Measurements from ENCODE around the gene FRRS1. TPM values are rescaled to one million over a fixed set of nuclear protein-coding genes. Genes with fewer than 3 reads are reported as not detected.

The FRRS1 gene
- total and polyA plus RNA-seq, 4 donors, result 1.9 to 9.2 (median 4.4) TPM

- DNase-seq (no peak), ATAC-seq (ENCODE audit: low FRiP score) (no peak)
- H3K9me3 ChIP-seq (ENCODE audit: control insufficient read depth, low read length), result no peaks in the 10 kb centered on the region
- H3K4me1 ChIP-seq (ENCODE audit: control insufficient read depth in 1 of 2, insufficient read depth in 2 of 2, low read length in 2 of 2), result no peaks in the 10 kb centered on the region
- H3K27ac ChIP-seq (ENCODE audit: low read depth in 1 of 2, low read length in 2 of 2), result no peak overlapping the region
- intact Hi-C loops (cut with DNase I), result no loop called here
- no peaks in the 10 kb centered on the region for H3K36me3 ChIP-seq (ENCODE audit: control insufficient read depth in 1 of 2, insufficient read depth in 2 of 2, low read length in 1 of 2)
- 65 to 73% methylated on average over 2 of the region's 2 CpGs for WGBS, 2 donors
- no peaks in the 10 kb centered on the region for H3K27me3 ChIP-seq (ENCODE audit: control insufficient read depth in 1 of 2, insufficient read depth in 2 of 2, low read length in 1 of 2)
- no peak overlapping the region for H3K4me3 ChIP-seq (ENCODE audit: low read length in 2 of 2)
Measured at GRCh38 chr1:99660496-99660895, 105.9 kb downstream of the FRRS1 start.

GRCh38 chr1:99659755-99660210 is 106.7 kb downstream of the FRRS1 start:
- no peak overlapping the region for H3K27ac ChIP-seq (ENCODE audit: low read depth in 1 of 2, low read length in 2 of 2)
- H3K36me3 ChIP-seq (ENCODE audit: control insufficient read depth in 1 of 2, insufficient read depth in 2 of 2, low read length in 1 of 2), result no peaks in the 10 kb centered on the region
- H3K4me3 ChIP-seq (ENCODE audit: low read length in 2 of 2), result no peak overlapping the region
- no peaks in the 10 kb centered on the region for H3K27me3 ChIP-seq (ENCODE audit: control insufficient read depth in 1 of 2, insufficient read depth in 2 of 2, low read length in 1 of 2)
- WGBS, 2 donors, result 43 to 58% methylated on average over 2 of the region's 2 CpGs
- H3K4me1 ChIP-seq (ENCODE audit: control insufficient read depth in 1 of 2, insufficient read depth in 2 of 2, low read length in 2 of 2), result no peaks in the 10 kb centered on the region
- DNase-seq (no peak), ATAC-seq (ENCODE audit: low FRiP score) (no peak)
- intact Hi-C loops (cut with DNase I), result no loop called here
- H3K9me3 ChIP-seq (ENCODE audit: control insufficient read depth, low read length), result no peaks in the 10 kb centered on the region

Other genes with a start within 250 kb of the FRRS1 start
- 10 to 100 TPM; 27.2 to 40.0 TPM for gene PALMD, start 120.5 kb downstream of the FRRS1 start, total RNA-seq
- 1 to 10 TPM; 2.7 to 3.4 TPM for gene PALMD, start 120.5 kb downstream of the FRRS1 start, polyA plus RNA-seq
- 10 to 100 TPM; 15.7 to 19.6 TPM for gene AGL, start 83.7 kb upstream of the FRRS1 start, total RNA-seq
- 10 to 100 TPM in 1 of 2 donors, 1 to 10 TPM in 1; 7.3 to 17.1 TPM for gene AGL, start 83.7 kb upstream of the FRRS1 start, polyA plus RNA-seq
- gene SLC35A3, start 203.4 kb upstream of the FRRS1 start, total RNA-seq, result 10 to 100 TPM; 23.4 to 30.2 TPM
- gene SLC35A3, start 203.4 kb upstream of the FRRS1 start, polyA plus RNA-seq, result 10 to 100 TPM in 1 of 2 donors, 1 to 10 TPM in 1; 7.4 to 16.1 TPM

Data from aorta (tissue), 5 donors.